A673 (cell line): ENCODE results near the gene CLDN18. TPM values are rescaled to one million over a fixed set of nuclear protein-coding genes. Genes with fewer than 3 reads are reported as not detected.

Experiments
- BruUV-seq: library from RNA; stranded (reverse); fragments of 400-500 nt; replicated peaks from 2 replicates; lab custom pipeline; 2021; lab: Mats Ljungman, UMichigan
- CTCF ChIA-PET: fragments of 300-600 bp; sonication (Branson Sonifier 250); formaldehyde crosslinking; loops from one replicate; lab custom pipeline; 2022; ENCODE audit warnings: antibody characterized with exemption; lab: Charles Lee
- POLR2A ChIA-PET: fragments of 300-600 bp; sonication (Branson Sonifier 250); formaldehyde crosslinking; loops from one replicate; lab custom pipeline; 2022; ENCODE audit warnings: antibody characterized with exemption; ENCODE audit not compliant: low non-redundant PET; lab: Charles Lee
- DNase-seq: peaks from one replicate; pipeline ENCODE4 v3.0.0-alpha.2; 2015; ENCODE audit warnings: low spot score
- H3K27ac ChIP-seq: fragments of 200-600 bp; sonication (generic); 2 replicates; pipeline ENCODE4 v1.5.1; 2016; ENCODE audit warnings: mixed run types, low read depth, mild to moderate bottlenecking, mixed read lengths, antibody characterized with exemption, low read length; ENCODE audit not compliant: poor library complexity, severe bottlenecking
- H3K27me3 ChIP-seq: fragments of 200-600 bp; sonication (generic); replicated peaks from 2 replicates; pipeline ENCODE4 v1.6.1; 2017; ENCODE audit warnings: mixed run types, low read depth, mild to moderate bottlenecking, mixed read lengths, antibody characterized with exemption, low read length; ENCODE audit not compliant: insufficient read depth, poor library complexity
- H3K36me3 ChIP-seq: fragments of 200-600 bp; sonication (generic); 2 replicates; pipeline ENCODE4 v1.6.1; 2016; ENCODE audit warnings: mixed run types, mild to moderate bottlenecking, mixed read lengths, antibody characterized with exemption, low read length; ENCODE audit not compliant: insufficient read depth, poor library complexity, severe bottlenecking
- H3K4me1 ChIP-seq: fragments of 200-600 bp; sonication (generic); 2 replicates; pipeline ENCODE4 v1.6.1; 2017; ENCODE audit warnings: mixed run types, mild to moderate bottlenecking, mixed read lengths, antibody characterized with exemption, low read length; ENCODE audit not compliant: insufficient read depth, poor library complexity, severe bottlenecking
- H3K4me3 ChIP-seq: fragments of 200-600 bp; sonication (generic); 2 replicates; pipeline ENCODE4 v1.5.1; 2016; ENCODE audit warnings: low read depth, mixed run types, mild to moderate bottlenecking, mixed read lengths, low read length; ENCODE audit not compliant: poor library complexity, severe bottlenecking
- H3K9me3 ChIP-seq: fragments of 200-600 bp; sonication (generic); 2 replicates; pipeline ENCODE4 v1.6.1; 2016; ENCODE audit warnings: mixed run types, low read depth, mild to moderate bottlenecking, mixed read lengths, antibody characterized with exemption, low read length; ENCODE audit not compliant: poor library complexity, severe bottlenecking
- EZH2 ChIP-seq: fragments of 200-600 bp; sonication (generic); IDR thresholded peaks from 2 replicates; pipeline ENCODE4 v1.6.1; 2017; ENCODE audit warnings: borderline replicate concordance, low read depth, mild to moderate bottlenecking, mixed read lengths, antibody characterized with exemption, low read length; ENCODE audit not compliant: poor library complexity, severe bottlenecking
- intact Hi-C: fragments of 100-400 bp; cut with micrococcal nuclease; formaldehyde crosslinking; loops from one replicate; pipeline ENCODE4 v1.10.0; 2022; ENCODE audit not compliant: unreplicated experiment
- total RNA-seq: library from RNA; stranded (reverse); gene quantifications from 2 replicates; pipeline ENCODE4 v1.2.3, GENCODE V29; 2021
- TF ChIP-seq, protein P1 (sequence below): fragments of 300-800, 200-600 bp; sonication (generic); conservative IDR thresholded peaks from 2 replicates; pipeline ENCODE4 v1.5.1; 2017; ENCODE audit warnings: low read depth, mild to moderate bottlenecking, antibody characterized with exemption, low read length, moderate library complexity, mixed read lengths

CLDN18 gene
- total RNA-seq, 1 experiment from 2014 or later, result not detected

DNA sequence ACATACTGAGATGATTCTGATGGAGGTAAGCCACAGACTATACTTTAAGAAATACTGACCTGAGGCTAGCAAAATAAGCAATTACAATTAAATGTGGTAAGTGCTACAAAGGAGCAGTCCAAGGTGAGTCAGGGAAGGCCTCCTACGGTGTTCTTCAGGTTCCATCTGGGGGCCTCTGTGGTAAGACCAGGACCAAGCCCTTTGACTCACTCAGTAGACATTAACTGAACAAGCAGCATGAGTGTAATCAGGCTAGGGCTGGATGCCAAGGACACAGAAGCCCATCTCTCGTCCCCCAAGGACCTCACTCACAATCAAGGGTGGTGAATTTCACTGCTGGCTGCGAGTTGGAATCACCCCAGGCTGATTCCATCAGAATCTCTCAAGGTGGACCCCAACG, 68.1 kb downstream of the CLDN18 start:
- intact Hi-C loops, result no loop called here
- Histone ChIP-seq H3K9me3 (no peaks in the 10 kb centered on the region), H3K36me3 (no peaks in the 10 kb centered on the region), H3K4me1 (no peaks in the 10 kb centered on the region), H3K4me3 (no peak overlapping the region), H3K27me3 (no peaks in the 10 kb centered on the region), H3K27ac (no peak overlapping the region)
- no peak for DNase-seq
- TF ChIP-seq EZH2, result no peak
- TF ChIP-seq, protein P1, sequence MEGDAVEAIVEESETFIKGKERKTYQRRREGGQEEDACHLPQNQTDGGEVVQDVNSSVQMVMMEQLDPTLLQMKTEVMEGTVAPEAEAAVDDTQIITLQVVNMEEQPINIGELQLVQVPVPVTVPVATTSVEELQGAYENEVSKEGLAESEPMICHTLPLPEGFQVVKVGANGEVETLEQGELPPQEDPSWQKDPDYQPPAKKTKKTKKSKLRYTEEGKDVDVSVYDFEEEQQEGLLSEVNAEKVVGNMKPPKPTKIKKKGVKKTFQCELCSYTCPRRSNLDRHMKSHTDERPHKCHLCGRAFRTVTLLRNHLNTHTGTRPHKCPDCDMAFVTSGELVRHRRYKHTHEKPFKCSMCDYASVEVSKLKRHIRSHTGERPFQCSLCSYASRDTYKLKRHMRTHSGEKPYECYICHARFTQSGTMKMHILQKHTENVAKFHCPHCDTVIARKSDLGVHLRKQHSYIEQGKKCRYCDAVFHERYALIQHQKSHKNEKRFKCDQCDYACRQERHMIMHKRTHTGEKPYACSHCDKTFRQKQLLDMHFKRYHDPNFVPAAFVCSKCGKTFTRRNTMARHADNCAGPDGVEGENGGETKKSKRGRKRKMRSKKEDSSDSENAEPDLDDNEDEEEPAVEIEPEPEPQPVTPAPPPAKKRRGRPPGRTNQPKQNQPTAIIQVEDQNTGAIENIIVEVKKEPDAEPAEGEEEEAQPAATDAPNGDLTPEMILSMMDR, result no peak
- POLR2A ChIA-PET, result no interaction called here
- no TSS peak for BruUV-seq
- CTCF ChIA-PET, result no interaction called here

DNA sequence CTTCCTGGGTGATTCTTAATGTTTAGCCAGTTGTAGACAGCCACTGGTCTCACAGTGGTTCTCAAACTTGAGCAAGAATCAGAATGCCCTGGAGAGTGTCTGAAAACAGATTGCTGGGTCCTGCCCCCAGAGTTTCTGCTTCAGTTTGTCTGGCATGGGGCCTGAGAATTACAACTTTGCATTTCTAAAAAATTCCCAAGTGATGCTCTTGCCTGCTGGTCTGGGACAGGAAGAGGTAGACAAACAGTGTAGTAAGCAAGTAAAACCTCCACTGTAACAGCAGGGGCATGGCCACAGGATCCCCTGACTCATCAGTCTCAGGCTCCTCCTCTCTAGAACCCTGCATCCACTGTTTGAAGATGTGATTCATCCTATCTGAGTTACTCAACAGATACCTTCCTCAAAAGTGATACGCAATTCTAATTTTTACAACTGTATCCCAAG, 69.0 kb downstream of the CLDN18 start:
- BruUV-seq, result no TSS peak
- POLR2A ChIA-PET, result no interaction called here
- H3K4me3 ChIP-seq, result no peak overlapping the region
- H3K36me3 ChIP-seq, result no peaks in the 10 kb centered on the region
- TF ChIP-seq, protein P1, result no peak
- TF ChIP-seq EZH2, result no peak
- H3K27me3 ChIP-seq, result no peaks in the 10 kb centered on the region
- DNase-seq, result peak; percentile 19
- CTCF ChIA-PET, result no interaction called here
- H3K9me3 ChIP-seq, result no peaks in the 10 kb centered on the region
- no peaks in the 10 kb centered on the region for H3K4me1 ChIP-seq
- intact Hi-C loops, result no loop called here
- H3K27ac ChIP-seq, result no peak overlapping the region

DNA sequence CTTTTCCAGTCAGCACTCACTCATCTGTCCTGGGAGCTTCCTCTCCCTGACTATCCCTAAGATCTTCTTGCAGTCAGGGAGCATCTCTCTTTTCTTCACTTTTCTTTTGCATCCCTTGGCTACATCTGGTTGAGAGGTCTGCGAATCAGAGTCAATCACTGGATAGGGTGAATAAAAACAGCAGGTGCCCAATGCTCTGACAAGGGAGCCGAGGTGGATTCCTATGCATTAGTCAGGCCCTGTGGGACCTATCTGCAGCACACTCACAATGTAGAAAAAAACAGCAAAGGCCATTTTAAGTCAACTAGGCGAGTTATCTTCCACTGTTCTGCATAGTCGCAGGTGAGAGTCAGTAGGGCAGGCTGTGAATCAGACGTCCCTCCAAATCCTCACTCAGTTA, 69.9 kb downstream of the CLDN18 start:
- BruUV-seq, result no TSS peak
- DNase-seq, result no peak
- no peaks in the 10 kb centered on the region for H3K36me3 ChIP-seq
- H3K9me3 ChIP-seq, result no peaks in the 10 kb centered on the region
- ChIA-PET POLR2A (no interaction called here), CTCF (no interaction called here)
- H3K4me3 ChIP-seq, result no peak overlapping the region
- no peaks in the 10 kb centered on the region for H3K27me3 ChIP-seq
- no peaks in the 10 kb centered on the region for H3K4me1 ChIP-seq
- no peak overlapping the region for H3K27ac ChIP-seq
- TF ChIP-seq, protein P1, result no peak
- no peak for TF ChIP-seq EZH2
- intact Hi-C loops, result no loop called here
